Measurements from ENCODE around the gene STX1A.

- TF ChIP-seq POLR2AphosphoS5 (IDR thresholded peaks at IDR 0.05; ENCODE audit: low read depth, low read length) (no peak), POLR2A (IDR thresholded peaks at IDR 0.05; ENCODE audit: low read depth, low read length) (no peak)
These were observed 51.2 kb downstream of the STX1A start for GRCh38 chr7:73668103-73668885.
